Stimulated activated CD4-positive, alpha-beta T cell treated with anti-CD3 and anti-CD28 coated beads, Interleukin-2, amount 100 ng/mL, for 4 hours (primary cell): ENCODE data around the gene R3HDM2.
"Not testable (repeated sequence)": the region's sequence is repeated elsewhere in the genome, so short reads cannot be mapped to it uniquely, and the experiment has no call there.

Experiments used
- DNase-seq: peaks from one replicate; pipeline ENCODE4 v3.0.0-alpha.2; 2020; ENCODE audit warnings: low read depth

R3HDM2 gene

GRCh38 chr12:57426948-57427347, 3.9 kb downstream of the R3HDM2 start:
- DNase-seq: not testable (repeated sequence)

- no peak for DNase-seq
Observed at GRCh38 chr12:57420482-57420881, 10.4 kb downstream of the R3HDM2 start.

- DNase-seq: no peak
Observed at GRCh38 chr12:57419495-57419894, 11.3 kb downstream of the R3HDM2 start.

GRCh38 chr12:57418255-57418654, 12.6 kb downstream of the R3HDM2 start:
- DNase-seq: no peak

GRCh38 chr12:57416039-57416996, 14.5 kb downstream of the R3HDM2 start:
- DNase-seq: no peak

GRCh38 chr12:57415088-57415487, 15.8 kb downstream of the R3HDM2 start:
- DNase-seq: no peak

- not testable (repeated sequence) for DNase-seq
Observed at GRCh38 chr12:57414160-57414559, 16.7 kb downstream of the R3HDM2 start.

- no peak for DNase-seq
Observed at GRCh38 chr12:57410534-57410933, 20.3 kb downstream of the R3HDM2 start.

- DNase-seq: no peak
Observed at GRCh38 chr12:57404966-57405640, 25.7 kb downstream of the R3HDM2 start.

GRCh38 chr12:57402156-57402555, 28.7 kb downstream of the R3HDM2 start:
- not testable (repeated sequence) for DNase-seq

GRCh38 chr12:57401165-57401564, 29.7 kb downstream of the R3HDM2 start:
- DNase-seq: no peak

GRCh38 chr12:57399718-57400463, 31.0 kb downstream of the R3HDM2 start:
- DNase-seq: not testable (repeated sequence)

GRCh38 chr12:57397441-57397840, 33.4 kb downstream of the R3HDM2 start:
- DNase-seq: no peak

- no peak for DNase-seq
Observed at GRCh38 chr12:57395121-57395520, 35.7 kb downstream of the R3HDM2 start.

- no peak for DNase-seq
Observed at GRCh38 chr12:57390174-57390573, 40.7 kb downstream of the R3HDM2 start.

- no peak for DNase-seq
Observed at GRCh38 chr12:57389033-57389432, 41.8 kb downstream of the R3HDM2 start.

GRCh38 chr12:57388425-57388824, 42.4 kb downstream of the R3HDM2 start:
- DNase-seq: no peak

- no peak for DNase-seq
Observed at GRCh38 chr12:57386187-57386720, 44.6 kb downstream of the R3HDM2 start.

GRCh38 chr12:57385586-57385985, 45.3 kb downstream of the R3HDM2 start:
- no peak for DNase-seq

GRCh38 chr12:57384478-57384877, 46.4 kb downstream of the R3HDM2 start:
- no peak for DNase-seq

- DNase-seq: no peak
Observed at GRCh38 chr12:57381693-57382220, 49.1 kb downstream of the R3HDM2 start.

- no peak for DNase-seq
Observed at GRCh38 chr12:57380300-57380699, 50.5 kb downstream of the R3HDM2 start.
